K562 (cell line): ENCODE results near the gene CA5B. TPM values are rescaled to one million over a fixed set of nuclear protein-coding genes. Genes with fewer than 3 reads are reported as not detected.

Source experiments
- ATAC-seq: fragments of 200-7000 bp; cut with Tn5 transposase; 3 replicates; pipeline ENCODE4 v1.9.1; 2020; ENCODE audit warnings: moderate library complexity
- BruUV-seq: library from RNA; stranded (reverse); fragments of 400-500 nt; replicated peaks from 2 replicates; lab custom pipeline; 2021; lab: Mats Ljungman, UMichigan
- CTCF ChIA-PET: fragments of 300-600 bp; formaldehyde crosslinking; extraction: SDS; loops from one replicate; lab custom pipeline; 2021; ENCODE audit warnings: low intra/inter-chr PET ratio; lab: Yijun Ruan, JAX
- POLR2A ChIA-PET: fragments of 300-600, 350-650 bp; sonication (Branson Sonifier 250); formaldehyde crosslinking; extraction: SDS; loops from one replicate; lab custom pipeline; 2021; ENCODE audit warnings: antibody characterized with exemption, inconsistent platforms; lab: Yijun Ruan, JAX
- DNase-seq, 4 experiments: peaks; one replicate each; pipeline versions ENCODE4 v3.0.0 to v3.0.0-alpha.2; 2011 to 2018; ENCODE audit warnings: low spot score in 3 of 4, mixed read lengths in 3 of 4; ENCODE audit errors: extremely low read depth in 1 of 4
- FAIRE-seq: peaks from 2 replicates; lab custom pipeline; 2011; peaks lifted over from hg19 to GRCh38; lab: Jason Lieb, UNC
- H2AFZ ChIP-seq: 2 replicates; pipeline ENCODE4 v1.6.0; 2011; ENCODE audit warnings: low read depth, low read length, control low read depth, inconsistent platforms
- H3K27ac ChIP-seq: fragments of 200-600 bp; 3 replicates; pipeline ENCODE4 v1.8.0; 2011; ENCODE audit warnings: low read depth, mild to moderate bottlenecking, control low read depth, inconsistent platforms, low read length, moderate library complexity, mixed read lengths; ENCODE audit errors: extremely low read depth
- H3K27me3 ChIP-seq, 2 experiments: fragments of 300-600 bp in 1 of 2; 2 replicates in 1 of 2; 3 replicates in 1 of 2; pipeline versions ENCODE4 v1.6.0 to v1.8.0; 2011; ENCODE audit warnings: inconsistent platforms in 2 of 2, low read length in 2 of 2, mild to moderate bottlenecking in 1 of 2, mixed read lengths in 1 of 2, moderate library complexity in 1 of 2; ENCODE audit not compliant: control insufficient read depth in 2 of 2, insufficient read depth in 2 of 2
- H3K36me3 ChIP-seq: fragments of 300-600 bp; 3 replicates; pipeline ENCODE4 v1.8.0; 2011; ENCODE audit warnings: mild to moderate bottlenecking, low read length, inconsistent platforms; ENCODE audit not compliant: control insufficient read depth, insufficient read depth
- H3K4me1 ChIP-seq, 2 experiments: fragments of 200-600 bp in 1 of 2; replicated peaks in 1 of 2; 2 replicates in 1 of 2; 3 replicates in 1 of 2; pipeline versions ENCODE4 v1.5.1 to v1.8.0; 2011; ENCODE audit warnings: inconsistent platforms in 2 of 2, low read length in 2 of 2, mild to moderate bottlenecking in 1 of 2, mixed read lengths in 1 of 2, moderate library complexity in 1 of 2; ENCODE audit not compliant: control insufficient read depth in 2 of 2, insufficient read depth in 2 of 2
- H3K4me2 ChIP-seq: 2 replicates; pipeline ENCODE4 v1.6.1; 2011; ENCODE audit warnings: low read length, control low read depth, inconsistent platforms, mixed read lengths; ENCODE audit not compliant: insufficient read depth
- H3K4me3 ChIP-seq: fragments of 200-600 bp; sonication (generic), shearing (Covaris generic); 2 replicates; pipeline ENCODE4 v1.5.1; 2016; ENCODE audit warnings: control low read depth, inconsistent platforms
- H3K79me2 ChIP-seq: fragments of 200-600 bp; 3 replicates; pipeline ENCODE4 v1.8.0; 2011; ENCODE audit warnings: low read length, inconsistent platforms; ENCODE audit not compliant: control insufficient read depth, insufficient read depth
- H3K9ac ChIP-seq, 2 experiments: 2 replicates each; pipeline versions ENCODE4 v1.6.0 to v1.6.1; 2011; ENCODE audit warnings: low read depth in 2 of 2, low read length in 2 of 2, control low read depth in 1 of 2, inconsistent platforms in 1 of 2, mild to moderate bottlenecking in 1 of 2, mixed read lengths in 1 of 2; ENCODE audit not compliant: insufficient read depth in 1 of 2
- H3K9me1 ChIP-seq: one replicate; pipeline ENCODE4 v1.6.0; 2011; ENCODE audit warnings: inconsistent platforms, mild to moderate bottlenecking, low read length, moderate library complexity; ENCODE audit not compliant: control insufficient read depth, insufficient read depth
- H3K9me3 ChIP-seq: replicated peaks from 2 replicates; pipeline ENCODE4 v1.5.1; 2011; ENCODE audit warnings: low read depth, low read length, inconsistent platforms; ENCODE audit not compliant: control insufficient read depth, insufficient read depth
- H4K20me1 ChIP-seq: replicated peaks from 2 replicates; pipeline ENCODE4 v1.6.1; 2011; ENCODE audit warnings: low read length, inconsistent platforms, mixed read lengths; ENCODE audit not compliant: control insufficient read depth, insufficient read depth
- CTCF ChIP-seq, 3 experiments: IDR thresholded peaks in 2 of 3; conservative IDR thresholded peaks in 1 of 3; 2 replicates each; pipeline ENCODE4 v1.5.1; 2011 to 2012; ENCODE audit warnings: low read length in 3 of 3, mild to moderate bottlenecking in 3 of 3, control low read depth in 2 of 3, improper control_type of control experiment in 1 of 3, inconsistent platforms in 1 of 3, low read depth in 1 of 3, mixed read lengths in 1 of 3, moderate library complexity in 1 of 3; ENCODE audit not compliant: insufficient read depth in 2 of 3
- MAFG ChIP-seq: fragments of 450-650 bp; conservative IDR thresholded peaks from 2 replicates; pipeline ENCODE4 v1.6.1; 2016; ENCODE audit warnings: missing genetic modification characterization, missing compliant biosample characterization
- NELFE ChIP-seq: IDR thresholded peaks from 2 replicates; pipeline ENCODE4 v1.6.1; 2011; ENCODE audit warnings: mild to moderate bottlenecking; ENCODE audit not compliant: insufficient read depth, insufficient read length
- OTX1 ChIP-seq: fragments of 450-650 bp; formaldehyde crosslinking; IDR thresholded peaks from 2 replicates; pipeline ENCODE4 v1.4.0; 2022; ENCODE audit warnings: mild to moderate bottlenecking
- RAD21 ChIP-seq, 2 experiments: fragments of 250-450 bp in 1 of 2; fragments of 450-650 bp in 1 of 2; sonication (Bioruptor Pico) in 1 of 2; formaldehyde crosslinking in 1 of 2; IDR thresholded peaks in 1 of 2; conservative IDR thresholded peaks in 1 of 2; 2 replicates each; pipeline versions ENCODE4 v1.4.0 to v1.8.0; 2020 to 2022; ENCODE audit warnings: mild to moderate bottlenecking in 2 of 2, moderate library complexity in 1 of 2
- RBM14 ChIP-seq: fragments of 200-400 bp; formaldehyde crosslinking; IDR thresholded peaks from 2 replicates; pipeline ENCODE4 v1.6.1; 2018; ENCODE audit warnings: low read depth, mild to moderate bottlenecking, low read length, moderate library complexity, borderline replicate concordance; ENCODE audit not compliant: insufficient read depth
- RNF219 ChIP-seq: fragments of 250-450 bp; sonication (Bioruptor Pico); IDR thresholded peaks from 2 replicates; pipeline ENCODE4 v1.5.0; 2022; ENCODE audit warnings: mild to moderate bottlenecking
- SETDB1 ChIP-seq: IDR thresholded peaks from one replicate; pipeline ENCODE4 v1.6.1; 2012; ENCODE audit warnings: low read length, control low read depth, inconsistent platforms
- SMAD1 ChIP-seq: fragments of 150-350 bp; IDR thresholded peaks from 2 replicates; pipeline ENCODE4 v1.6.1; 2014; ENCODE audit warnings: low read length, low read depth; ENCODE audit not compliant: partially characterized antibody
- SMARCA5 ChIP-seq: fragments of 450-650 bp; IDR thresholded peaks from 2 replicates; pipeline ENCODE4 v1.6.1; 2016
- SP2 ChIP-seq: IDR thresholded peaks from 2 replicates; pipeline ENCODE4 v1.6.1; 2011; ENCODE audit warnings: mild to moderate bottlenecking, low read depth, low read length, moderate library complexity; ENCODE audit not compliant: poor library complexity, severe bottlenecking; ENCODE audit errors: extremely low read depth
- ZNF217 ChIP-seq: sonication (generic); formaldehyde crosslinking; IDR thresholded peaks from 2 replicates; pipeline ENCODE4 v1.8.0; 2022; ENCODE audit warnings: mild to moderate bottlenecking, missing genetic modification reagents
- ZNF699 ChIP-seq: fragments of 250-450 bp; sonication (Bioruptor Pico); IDR thresholded peaks from 2 replicates; pipeline ENCODE4 v1.8.0; 2021; ENCODE audit warnings: mild to moderate bottlenecking, moderate library complexity; ENCODE audit not compliant: insufficient replicate concordance
- WGBS: fragments of 100-300 bp; shearing (Covaris generic); methylation state at CpG from one replicate; pipeline ENCODE4 v1.1.6; 2016; ENCODE audit warnings: low coverage, mixed read lengths; ENCODE audit not compliant: insufficient coverage; ENCODE audit errors: missing lambda C conversion rate; 5-methylcytosine and 5-hydroxymethylcytosine counted together
- in situ Hi-C: fragments of 300-500 bp; cut with MboI; formaldehyde crosslinking; loops from 4 replicates; pipeline ENCODE4 v1.15.0; 2018; ENCODE audit warnings: inconsistent platforms, mixed read lengths
- intact Hi-C: fragments of 100-400 bp; cut with micrococcal nuclease; formaldehyde crosslinking; loops from 2 replicates; pipeline ENCODE4 v1.14.2; 2022
- polyA plus RNA-seq, 8 experiments: library from polyadenylated mRNA; depleted of rRNA in 4 of 8; stranded (reverse) in 5 of 8; unstranded in 3 of 8; fragments of >200 nt; fragmentation: Nextera tagmentation in 2 of 8; fragmentation: Illumina TruSeq in 1 of 8; extraction: Ambion mirVana in 2 of 8; extraction: Trizol in 1 of 8; gene quantifications; 2 replicates each; pipeline versions ENCODE4 v1.2.1 to v1.2.3, GENCODE V29; 2011 to 2014; ENCODE audit warnings: inconsistent platforms in 1 of 8, missing spikeins in 1 of 8
- total RNA-seq, 7 experiments: library from RNA; depleted of rRNA in 6 of 7; stranded (reverse); fragments of >200 nt in 6 of 7; fragmentation: Illumina TruSeq in 2 of 7; extraction: Trizol in 2 of 7; gene quantifications; 2 replicates each; pipeline versions ENCODE4 v1.2.1 to v1.2.3, GENCODE V29; 2011 to 2021; ENCODE audit warnings: low replicate concordance in 1 of 7

Gene CA5B
- total and polyA plus RNA-seq, 9 of the 15 experiments (the other 6 are each of a cell fraction or from before 2014, with no cell fraction given): 0.55 to 3.7 (median 2.6) TPM

GRCh38 chrX:15719324-15719968 lies 18.6 kb upstream of the CA5B start (continued):
- no peak for TF ChIP-seq RNF219 (CRISPR knock-in tag)
- no peak for TF ChIP-seq NELFE
- TF ChIP-seq ZNF217: no peak
- no peak for TF ChIP-seq SP2
- TF ChIP-seq, all 486 proteins: peak for 7

- in situ Hi-C loops: no loop called here
- no peaks in the 10 kb centered on the region for H3K36me3 ChIP-seq
- no peaks in the 10 kb centered on the region for H3K79me2 ChIP-seq
- no peak overlapping the region for H3K4me2 ChIP-seq
- POLR2A ChIA-PET: no interaction called here
- 93% methylated on average over 1 of the region's 1 CpG for WGBS
- no peaks in the 10 kb centered on the region for H3K4me1 ChIP-seq
- no TSS peak for BruUV-seq
- CTCF ChIA-PET: no interaction called here
- no peak overlapping the region for H3K27ac ChIP-seq
- H4K20me1 ChIP-seq: no peaks in the 10 kb centered on the region
- H3K9ac ChIP-seq: no peak overlapping the region
- intact Hi-C loops: no loop called here
- no peak overlapping the region for H2AFZ ChIP-seq
- H3K4me3 ChIP-seq: no peak overlapping the region
- no peak for DNase-seq
- ATAC-seq: no peak
- FAIRE-seq: no peak
- H3K9me3 ChIP-seq: no peaks in the 10 kb centered on the region
- H3K9me1 ChIP-seq: no peaks in the 10 kb centered on the region
- H3K27me3 ChIP-seq: no peaks in the 10 kb centered on the region
- TF ChIP-seq SMARCA5: no peak
- TF ChIP-seq ZNF699 (CRISPR knock-in tag): no peak
- TF ChIP-seq RNF219 (CRISPR knock-in tag): no peak
- TF ChIP-seq RAD21 (CRISPR knock-in tag; conservative IDR thresholded peaks at IDR 0.05 in 1 of 2, IDR thresholded peaks at IDR 0.05 in 1 of 2): no peak
- TF ChIP-seq SMAD1: no peak
- TF ChIP-seq SETDB1: no peak
- TF ChIP-seq RBM14: no peak
- no peak for TF ChIP-seq OTX1 (CRISPR knock-in tag)
- TF ChIP-seq CTCF (IDR thresholded peaks at IDR 0.05 in 2 of 3, conservative IDR thresholded peaks at IDR 0.05 in 1 of 3; ENCODE audit: insufficient read depth in 2 of 3, low read depth in 1 of 3, low read length in 3 of 3): no peak
- no peak for TF ChIP-seq MAFG (tag)
Observed at GRCh38 chrX:15721911-15722310, 16.2 kb upstream of the CA5B start.
